ENCODE results near the gene DIP2C. TPM values are rescaled to one million over a fixed set of nuclear protein-coding genes. Genes with fewer than 3 reads are reported as not detected.

DIP2C gene
- total RNA-seq, 6 experiments from 2014 or later = 23.2 to 28.9 (median 26.3) TPM

DNA sequence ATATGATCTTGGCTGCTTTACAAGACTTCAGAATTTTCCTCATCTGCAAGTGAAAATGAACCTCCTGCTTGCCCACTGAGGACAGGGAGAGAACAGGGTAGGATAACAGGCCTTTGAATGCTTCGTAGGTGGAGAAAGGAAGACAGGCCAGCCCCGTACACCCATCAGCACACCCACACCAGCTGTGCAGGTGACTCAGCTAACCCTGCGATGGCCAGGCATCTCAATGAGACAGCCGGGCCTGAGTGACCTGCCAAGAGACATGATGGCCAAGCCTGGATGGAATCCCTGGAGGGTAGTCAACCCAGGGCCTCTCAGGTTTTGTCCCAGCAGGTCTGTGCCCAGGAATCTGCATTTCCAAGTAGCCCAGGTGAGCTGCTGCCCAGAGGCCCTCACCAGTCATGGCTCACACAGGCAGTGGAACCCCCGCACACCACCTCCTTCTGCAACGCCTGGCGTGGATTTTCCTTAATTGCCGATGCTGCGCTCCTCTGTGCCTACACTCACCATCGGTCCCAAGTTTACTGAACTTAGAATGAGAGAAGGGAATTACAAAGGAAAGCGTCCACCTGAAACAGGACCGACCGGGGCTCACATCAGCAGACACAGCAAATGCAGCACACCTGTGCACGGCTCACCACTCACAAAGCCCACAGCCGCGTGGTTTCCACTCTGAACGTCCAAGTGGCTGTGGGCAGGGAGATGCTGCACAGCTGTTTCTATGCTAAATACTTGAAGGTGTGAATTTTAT is 163.7 kb downstream of the DIP2C start:
- TF ChIP-seq CTCF (IDR thresholded peaks at IDR 0.05) = no peak
- Mint-ChIP-seq H3K4me3 (no peak overlapping the region), H3K9me3 (no peaks in the 10 kb centered on the region), H3K27ac (no peak overlapping the region), H3K4me1 (ENCODE audit: low read depth) (peaks cover 40% of the 10 kb centered on the region), H3K36me3 (ENCODE audit: low read depth) (peaks cover 6% of the 10 kb centered on the region; the same call in 1 of the 2 replicates), H3K27me3 (ENCODE audit: insufficient read depth) (peaks cover 1% of the 10 kb centered on the region)
- DNase-seq = no peak

DNA sequence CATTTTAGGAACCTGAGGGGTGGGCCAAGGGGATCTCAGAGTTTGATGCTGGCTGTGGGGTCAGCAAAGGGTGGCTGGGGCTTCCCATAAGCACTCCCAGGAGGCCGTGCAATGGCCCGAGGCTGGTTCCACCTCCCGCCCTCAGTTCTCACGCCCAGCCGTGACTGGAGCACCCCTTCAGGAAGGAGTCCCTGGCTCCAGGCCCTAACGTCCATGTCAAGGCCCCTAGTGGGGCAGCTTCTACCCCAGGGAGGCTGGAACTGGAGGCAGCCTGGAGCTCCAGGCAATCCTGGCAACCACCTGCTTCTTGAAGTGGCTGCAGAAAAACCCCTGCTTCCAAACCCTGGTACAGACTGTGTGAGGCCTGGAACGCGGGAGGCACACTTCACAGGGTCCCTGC is 165.5 kb downstream of the DIP2C start:
- Mint-ChIP-seq H3K4me1 (ENCODE audit: low read depth) (peaks cover 51% of the 10 kb centered on the region), H3K4me3 (no peak overlapping the region), H3K9me3 (no peaks in the 10 kb centered on the region), H3K27ac (no peak overlapping the region), H3K27me3 (ENCODE audit: insufficient read depth) (peaks cover 1% of the 10 kb centered on the region), H3K36me3 (ENCODE audit: low read depth) (peaks cover 6% of the 10 kb centered on the region; the same call in 1 of the 2 replicates)
- no peak for TF ChIP-seq CTCF (IDR thresholded peaks at IDR 0.05)
- DNase-seq = no peak

- Mint-ChIP-seq H3K27ac (no peak overlapping the region), H3K4me3 (no peak overlapping the region), H3K27me3 (ENCODE audit: insufficient read depth) (no peaks in the 10 kb centered on the region; the same call in 1 of the 2 replicates), H3K36me3 (ENCODE audit: low read depth) (no peaks in the 10 kb centered on the region; the same call in 1 of the 2 replicates), H3K9me3 (no peaks in the 10 kb centered on the region), H3K4me1 (ENCODE audit: low read depth) (peaks cover 35% of the 10 kb centered on the region)
- no peak for DNase-seq
- TF ChIP-seq CTCF (IDR thresholded peaks at IDR 0.05) = no peak
Observed at GRCh38 chr10:522350-522749, 167.1 kb downstream of the DIP2C start.

DNA sequence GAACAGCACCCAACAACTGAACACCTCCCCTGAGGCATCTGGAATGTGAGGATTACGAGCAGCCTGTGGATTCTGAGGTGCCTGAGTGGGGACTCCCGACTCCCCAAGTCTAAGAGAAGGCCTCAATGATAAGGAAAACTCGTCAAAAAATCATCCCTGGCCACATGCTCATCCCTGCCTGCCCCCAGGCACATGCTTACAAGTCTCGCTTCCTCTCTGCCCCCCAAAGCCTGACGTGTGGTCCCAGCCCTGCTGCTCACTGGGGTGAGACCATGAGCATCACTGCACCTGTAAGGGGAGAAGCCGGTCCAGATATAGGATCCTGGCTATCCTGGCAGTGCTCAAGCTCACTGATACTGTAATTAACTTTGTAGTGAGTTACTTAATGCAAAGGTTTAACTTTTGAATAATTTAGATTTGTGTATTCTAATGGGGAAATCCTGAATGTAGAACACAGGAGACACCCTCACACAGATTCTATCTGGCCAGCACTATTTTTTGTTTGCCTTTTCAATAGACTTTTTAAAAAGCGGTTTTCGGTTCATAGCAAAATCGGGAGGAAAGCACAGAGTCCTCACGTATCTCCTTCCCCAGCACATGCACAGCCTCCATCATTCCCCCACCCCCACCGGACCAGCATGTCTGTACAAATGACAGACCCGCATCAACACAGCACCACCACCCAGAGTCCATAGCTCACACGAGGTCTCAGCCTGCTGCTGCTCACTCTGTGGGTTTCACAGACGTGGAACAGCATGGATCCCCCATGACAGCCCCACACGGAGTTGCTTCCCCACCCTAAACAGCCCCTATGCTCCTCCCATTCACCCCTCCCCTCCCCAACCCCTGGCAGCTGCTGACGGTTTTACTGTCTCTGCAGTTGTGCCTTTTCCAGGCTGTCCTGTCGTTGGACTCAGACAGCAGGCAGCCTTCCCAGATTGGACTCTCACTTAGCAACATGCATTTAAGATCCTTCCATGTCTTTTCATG is 167.9 kb downstream of the DIP2C start:
- Mint-ChIP-seq H3K4me1 (ENCODE audit: low read depth) (peaks cover 31% of the 10 kb centered on the region), H3K27ac (no peak overlapping the region)
- no peak for DNase-seq

More for the DNA sequence above, 167.9 kb downstream of the DIP2C start:
- no peak for TF ChIP-seq CTCF (IDR thresholded peaks at IDR 0.05)
- H3K36me3 Mint-ChIP-seq (ENCODE audit: low read depth) = no peaks in the 10 kb centered on the region; the same call in 1 of the 2 replicates
- H3K27me3 Mint-ChIP-seq (ENCODE audit: insufficient read depth) = peaks cover 1% of the 10 kb centered on the region; the same call in 1 of the 2 replicates
- H3K9me3 Mint-ChIP-seq = no peaks in the 10 kb centered on the region
- no peak overlapping the region for H3K4me3 Mint-ChIP-seq

Measured in HFFc6 (cell line).